PC-3 (cell line): ENCODE measurements around the gene ERCC4. TPM values are rescaled to one million over a fixed set of nuclear protein-coding genes. Genes with fewer than 3 reads are reported as not detected.

Experiments
- ATAC-seq: fragments of 200-7000 bp; cut with Tn5 transposase; 2 replicates; pipeline ENCODE4 v1.9.1; 2020; ENCODE audit warnings: mild to moderate bottlenecking, moderate library complexity
- BruUV-seq: library from RNA; stranded (reverse); fragments of 400-500 nt; replicated peaks from 2 replicates; lab custom pipeline; 2021; lab: Mats Ljungman, UMichigan
- CTCF ChIA-PET: fragments of 300-600 bp; sonication (Branson Sonifier 250); formaldehyde crosslinking; loops from one replicate; lab custom pipeline; 2022; ENCODE audit warnings: antibody characterized with exemption; lab: Charles Lee
- POLR2A ChIA-PET: fragments of 300-600 bp; sonication (Branson Sonifier 250); formaldehyde crosslinking; loops from one replicate; lab custom pipeline; 2022; ENCODE audit warnings: antibody characterized with exemption; ENCODE audit not compliant: unreplicated experiment; lab: Charles Lee
- DNase-seq: peaks from one replicate; pipeline ENCODE4 v3.0.0-alpha.2; 2015
- H2AFZ ChIP-seq: fragments of 300-600 bp; sonication (generic); 2 replicates; pipeline ENCODE4 v1.6.0; 2016; ENCODE audit warnings: antibody characterized with exemption, low read length
- H3F3A ChIP-seq: fragments of 300-600 bp; sonication (generic); one replicate; pipeline ENCODE4 v1.6.0; 2017; ENCODE audit warnings: antibody characterized with exemption, low read length, control low read depth, mild to moderate bottlenecking; ENCODE audit not compliant: unreplicated experiment
- H3K27ac ChIP-seq: fragments of 300-600 bp; sonication (generic); 2 replicates; pipeline ENCODE4 v1.5.1; 2016; ENCODE audit warnings: mild to moderate bottlenecking, low read length
- H3K27me3 ChIP-seq: fragments of 300-600 bp; sonication (generic); 2 replicates; pipeline ENCODE4 v1.6.1; 2016; ENCODE audit warnings: low read length, mixed read lengths
- H3K36me3 ChIP-seq: fragments of 300-600 bp; sonication (generic); 2 replicates; pipeline ENCODE4 v1.6.1; 2016; ENCODE audit warnings: low read depth, mixed run types, low read length, mixed read lengths
- H3K4me1 ChIP-seq: fragments of 300-600 bp; sonication (generic); 2 replicates; pipeline ENCODE4 v1.5.1; 2016; ENCODE audit warnings: low read length; ENCODE audit not compliant: insufficient read depth
- H3K4me2 ChIP-seq: fragments of 300-600 bp; sonication (generic); 2 replicates; pipeline ENCODE4 v1.6.0; 2016; ENCODE audit warnings: low read length
- H3K4me3 ChIP-seq: fragments of 300-600 bp; sonication (generic); 2 replicates; pipeline ENCODE4 v1.5.1; 2016; ENCODE audit warnings: mild to moderate bottlenecking, low read length, mixed read lengths
- H3K79me2 ChIP-seq: fragments of 300-600 bp; sonication (generic); 2 replicates; pipeline ENCODE4 v1.6.1; 2017; ENCODE audit warnings: low read length, mixed read lengths
- H3K9ac ChIP-seq: fragments of 300-600 bp; sonication (generic); 2 replicates; pipeline ENCODE4 v1.6.0; 2016; ENCODE audit warnings: mild to moderate bottlenecking, low read length
- H3K9me2 ChIP-seq: fragments of 300-600 bp; sonication (generic); replicated peaks from 2 replicates; pipeline ENCODE4 v1.6.1; 2016; ENCODE audit warnings: mixed run types, low read length, mixed read lengths
- H3K9me3 ChIP-seq: fragments of 300-600 bp; sonication (generic); 2 replicates; pipeline ENCODE4 v1.6.1; 2016; ENCODE audit warnings: low read length, mixed read lengths
- H4K20me1 ChIP-seq: fragments of 300-600 bp; sonication (generic); 2 replicates; pipeline ENCODE4 v1.6.1; 2016; ENCODE audit warnings: low read length, mixed read lengths
- CTCF ChIP-seq: fragments of 300-600 bp; sonication (generic); conservative IDR thresholded peaks from 2 replicates; pipeline ENCODE4 v1.5.1; 2017; ENCODE audit warnings: antibody characterized with exemption, low read depth, mild to moderate bottlenecking, low read length
- EZH2 ChIP-seq: fragments of 300-600 bp; sonication (generic); IDR thresholded peaks from one replicate; pipeline ENCODE4 v1.6.1; 2017; ENCODE audit warnings: antibody characterized with exemption, mild to moderate bottlenecking, low read length; ENCODE audit not compliant: unreplicated experiment
- EZH2phosphoT487 ChIP-seq: fragments of 300-600 bp; sonication (generic); IDR thresholded peaks from 2 replicates; pipeline ENCODE4 v1.6.1; 2018; ENCODE audit warnings: mild to moderate bottlenecking, antibody characterized with exemption, low read length, borderline replicate concordance
- intact Hi-C: fragments of 100-400 bp; cut with micrococcal nuclease; formaldehyde crosslinking; loops from 2 replicates; pipeline ENCODE4 v1.9.0; 2023
- total RNA-seq: library from RNA; depleted of rRNA; stranded (reverse); fragments of >200 nt; gene quantifications from 2 replicates; pipeline ENCODE4 v1.2.3, GENCODE V29; 2014

The ERCC4 gene
- total RNA-seq, 1 experiment from 2014 or later = 3.2 TPM

- no peak for TF ChIP-seq CTCF
- no peak for TF ChIP-seq EZH2
- no peak for TF ChIP-seq EZH2phosphoT487
- Histone ChIP-seq H3K9ac (no peak overlapping the region), H3K36me3 (peaks cover 19% of the 10 kb centered on the region), H2AFZ (no peak overlapping the region), H3K4me3 (no peak overlapping the region), H3K9me2 (no peaks in the 10 kb centered on the region), H3K9me3 (no peaks in the 10 kb centered on the region), H4K20me1 (no peaks in the 10 kb centered on the region), H3K27me3 (no peaks in the 10 kb centered on the region), H3F3A (no peaks in the 10 kb centered on the region), H3K4me2 (no peak overlapping the region), H3K4me1 (peaks cover 6% of the 10 kb centered on the region; the same call in 1 of the 2 replicates), H3K27ac (no peak overlapping the region), H3K79me2 (no peaks in the 10 kb centered on the region)
- no peak for ATAC-seq
- ChIA-PET POLR2A (no interaction called here), CTCF (no interaction called here)
- DNase-seq = no peak
- intact Hi-C loops = no loop called here
- BruUV-seq = no TSS peak
Observed at GRCh38 chr16:13931845-13932244, 11.9 kb downstream of the ERCC4 start.

- Histone ChIP-seq H2AFZ (no peak overlapping the region), H3K9me2 (no peaks in the 10 kb centered on the region), H3K9me3 (no peaks in the 10 kb centered on the region), H3K79me2 (no peaks in the 10 kb centered on the region), H3K9ac (no peak overlapping the region), H4K20me1 (no peaks in the 10 kb centered on the region), H3K4me2 (no peak overlapping the region), H3K36me3 (peaks cover 15% of the 10 kb centered on the region), H3K4me1 (peaks cover 4% of the 10 kb centered on the region; the same call in 1 of the 2 replicates), H3K27me3 (no peaks in the 10 kb centered on the region), H3F3A (no peaks in the 10 kb centered on the region), H3K4me3 (no peak overlapping the region), H3K27ac (no peak overlapping the region)
- no TSS peak for BruUV-seq
- intact Hi-C loops = no loop called here
- ChIA-PET POLR2A (no interaction called here), CTCF (no interaction called here)
- ATAC-seq (no peak), DNase-seq (peak; percentile 9)
- TF ChIP-seq EZH2 (no peak), CTCF (peak; percentile 57), EZH2phosphoT487 (no peak)
Observed at GRCh38 chr16:13935408-13935807, 15.5 kb downstream of the ERCC4 start.

- Histone ChIP-seq H2AFZ (no peak overlapping the region), H3K4me1 (peaks cover 4% of the 10 kb centered on the region; the same call in 1 of the 2 replicates), H3F3A (no peaks in the 10 kb centered on the region), H3K9ac (no peak overlapping the region), H4K20me1 (no peaks in the 10 kb centered on the region), H3K4me2 (no peak overlapping the region), H3K27ac (no peak overlapping the region), H3K4me3 (no peak overlapping the region), H3K9me3 (no peaks in the 10 kb centered on the region), H3K9me2 (no peaks in the 10 kb centered on the region), H3K79me2 (no peaks in the 10 kb centered on the region), H3K27me3 (no peaks in the 10 kb centered on the region), H3K36me3 (peaks cover 15% of the 10 kb centered on the region)
- DNase-seq (no peak), ATAC-seq (no peak)
- intact Hi-C loops = no loop called here
- CTCF ChIA-PET = no interaction called here
- no peak for TF ChIP-seq EZH2phosphoT487
- TF ChIP-seq CTCF = no peak
- no TSS peak for BruUV-seq
- POLR2A ChIA-PET = no interaction called here
Observed at GRCh38 chr16:13936155-13936554, 16.2 kb downstream of the ERCC4 start.
